Measurements from ENCODE around the gene PBRM1.

DNA sequence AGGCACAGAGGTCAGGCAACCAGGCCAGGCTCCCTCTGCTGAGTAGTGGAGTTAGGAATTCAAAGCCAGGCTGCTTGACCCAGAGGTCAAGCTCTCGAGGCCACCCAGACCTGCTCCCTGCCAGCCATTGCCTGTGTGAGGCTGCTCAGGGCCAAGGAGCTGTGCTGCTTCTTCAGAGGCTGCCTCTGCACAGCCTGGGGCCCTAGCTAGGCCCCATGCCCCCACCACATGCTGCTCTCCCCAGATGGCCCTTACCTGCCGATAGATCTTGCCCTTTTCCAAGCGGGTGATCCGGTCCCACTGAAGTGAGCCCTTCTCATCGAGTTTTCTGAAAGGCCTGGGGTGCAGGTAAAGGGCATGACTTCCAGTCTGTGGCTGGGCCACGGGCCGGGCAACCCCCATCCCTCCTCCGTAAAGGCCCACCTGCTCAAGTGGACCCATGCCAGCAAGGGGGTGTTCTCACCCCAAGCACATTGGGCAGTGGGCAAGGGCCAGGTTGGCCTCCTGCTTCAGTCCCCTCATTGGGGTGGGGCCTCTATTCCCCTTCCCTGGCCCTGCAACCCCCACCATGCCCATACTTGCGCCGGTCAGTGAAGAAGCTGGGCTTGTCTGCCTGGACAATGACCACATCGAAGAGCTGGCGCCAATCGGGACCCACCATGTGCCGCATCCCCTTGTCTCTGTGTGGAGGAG is 158.5 kb downstream of the PBRM1 start:
- TF ChIP-seq TAF1 (IDR thresholded peaks at IDR 0.05; ENCODE audit: borderline replicate concordance, low read depth, low read length) (no peak), POLR2AphosphoS5 (IDR thresholded peaks at IDR 0.05; ENCODE audit: low read depth, low read length) (no peak), POLR2A (IDR thresholded peaks at IDR 0.05; ENCODE audit: low read depth, low read length) (no peak)
